ENCODE measurements around the gene EDDM3A.

DNA sequence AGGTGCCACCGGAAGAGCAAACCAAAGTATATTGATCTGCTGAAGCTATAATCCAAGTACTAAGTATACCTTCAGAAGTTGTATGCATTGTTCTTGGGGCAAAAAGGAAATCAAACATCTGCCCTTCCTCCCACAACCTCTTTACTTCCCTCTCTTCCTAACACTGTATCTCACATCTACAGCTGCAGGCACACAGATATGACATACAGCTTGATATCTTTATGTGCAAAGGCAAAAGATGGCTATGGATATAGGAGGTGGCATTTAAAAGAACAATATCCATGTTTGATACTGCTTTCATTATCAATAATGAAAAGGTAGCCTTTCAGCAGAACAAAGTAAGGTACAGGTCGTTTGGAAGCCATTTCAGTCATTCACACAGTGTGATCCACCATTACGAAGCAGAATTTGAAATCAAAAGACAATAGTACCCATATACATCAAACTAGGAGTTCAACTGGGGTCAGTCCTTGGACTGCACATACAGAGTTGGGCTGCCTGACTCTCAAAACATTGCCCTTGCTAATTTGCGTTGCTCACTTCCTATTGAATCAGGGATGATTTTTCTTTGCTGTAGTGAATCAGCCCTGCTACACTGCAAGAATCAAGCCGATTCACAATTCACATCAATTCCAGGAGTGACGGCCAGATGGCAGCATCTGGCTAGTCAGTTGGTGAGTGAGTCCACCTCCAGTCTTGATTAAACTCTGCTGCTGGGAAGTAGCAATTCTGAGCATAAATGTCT, 48.2 kb upstream of the EDDM3A start:
- TF ChIP-seq, protein P1, sequence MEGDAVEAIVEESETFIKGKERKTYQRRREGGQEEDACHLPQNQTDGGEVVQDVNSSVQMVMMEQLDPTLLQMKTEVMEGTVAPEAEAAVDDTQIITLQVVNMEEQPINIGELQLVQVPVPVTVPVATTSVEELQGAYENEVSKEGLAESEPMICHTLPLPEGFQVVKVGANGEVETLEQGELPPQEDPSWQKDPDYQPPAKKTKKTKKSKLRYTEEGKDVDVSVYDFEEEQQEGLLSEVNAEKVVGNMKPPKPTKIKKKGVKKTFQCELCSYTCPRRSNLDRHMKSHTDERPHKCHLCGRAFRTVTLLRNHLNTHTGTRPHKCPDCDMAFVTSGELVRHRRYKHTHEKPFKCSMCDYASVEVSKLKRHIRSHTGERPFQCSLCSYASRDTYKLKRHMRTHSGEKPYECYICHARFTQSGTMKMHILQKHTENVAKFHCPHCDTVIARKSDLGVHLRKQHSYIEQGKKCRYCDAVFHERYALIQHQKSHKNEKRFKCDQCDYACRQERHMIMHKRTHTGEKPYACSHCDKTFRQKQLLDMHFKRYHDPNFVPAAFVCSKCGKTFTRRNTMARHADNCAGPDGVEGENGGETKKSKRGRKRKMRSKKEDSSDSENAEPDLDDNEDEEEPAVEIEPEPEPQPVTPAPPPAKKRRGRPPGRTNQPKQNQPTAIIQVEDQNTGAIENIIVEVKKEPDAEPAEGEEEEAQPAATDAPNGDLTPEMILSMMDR (conservative IDR thresholded peaks at IDR 0.05; ENCODE audit: low read length) = peak; percentile 91
- no peak for TF ChIP-seq EZH2phosphoT487 (IDR thresholded peaks at IDR 0.05; ENCODE audit: borderline replicate concordance, low read depth, low read length)

Data from OCI-LY7 (cell line).